Fibroblast of villous mesenchyme (primary cell): ENCODE measurements around the gene RGS19. TPM values are rescaled to one million over a fixed set of nuclear protein-coding genes. Genes with fewer than 3 reads are reported as not detected.

ENCODE experiments used
- DNase-seq: peaks from one replicate; pipeline ENCODE4 v3.0.0-alpha.2; 2010; ENCODE audit warnings: low read depth
- H3K4me3 ChIP-seq: 2 replicates; pipeline ENCODE4 v1.5.1; 2011; ENCODE audit warnings: low read depth, mild to moderate bottlenecking, low read length
- total RNA-seq: library from RNA; depleted of rRNA; stranded (reverse); fragments of >200 nt; gene quantifications from 2 replicates; pipeline ENCODE4 v1.2.3, GENCODE V29; 2012
- TF ChIP-seq, protein P1 (sequence below): IDR thresholded peaks from 2 replicates; pipeline ENCODE4 v1.5.1; 2012; ENCODE audit warnings: low read depth, mild to moderate bottlenecking, low read length; ENCODE audit not compliant: insufficient read depth

The RGS19 gene
- total RNA-seq, 1 donor: 13.0 TPM

DNA sequence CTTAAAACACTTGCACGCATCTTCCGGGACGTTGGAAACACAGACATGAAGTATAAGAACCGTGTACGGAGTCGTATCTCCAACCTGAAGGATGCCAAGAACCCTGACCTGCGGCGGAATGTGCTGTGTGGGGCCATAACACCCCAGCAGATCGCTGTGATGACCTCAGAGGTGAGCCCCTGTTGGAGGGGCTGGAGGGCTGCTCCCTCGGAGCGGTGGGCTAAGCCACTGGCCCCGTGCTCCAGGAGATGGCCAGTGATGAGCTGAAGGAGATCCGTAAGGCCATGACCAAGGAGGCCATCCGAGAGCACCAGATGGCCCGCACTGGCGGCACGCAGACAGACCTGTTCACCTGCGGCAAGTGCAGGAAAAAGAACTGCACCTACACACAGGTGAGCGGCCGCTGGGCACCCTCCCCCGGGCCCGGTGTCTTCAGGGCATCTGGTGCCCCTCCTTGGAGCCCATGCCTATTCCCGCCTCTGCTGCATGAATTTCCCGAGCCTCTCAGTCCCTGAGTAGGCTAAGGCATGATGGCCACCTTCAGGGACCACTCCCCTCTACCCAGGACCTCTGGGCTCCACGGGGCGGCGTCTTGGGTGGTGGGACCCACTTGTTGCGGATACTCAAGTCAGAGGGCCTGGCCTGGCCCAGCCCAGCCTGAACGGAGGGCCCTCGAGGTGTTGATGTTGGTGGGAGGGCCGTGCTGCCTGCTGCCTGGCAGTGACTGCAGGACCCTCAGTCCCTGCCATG is 8.9 kb downstream of the RGS19 start:
- H3K4me3 ChIP-seq: no peak overlapping the region
- TF ChIP-seq, protein P1, sequence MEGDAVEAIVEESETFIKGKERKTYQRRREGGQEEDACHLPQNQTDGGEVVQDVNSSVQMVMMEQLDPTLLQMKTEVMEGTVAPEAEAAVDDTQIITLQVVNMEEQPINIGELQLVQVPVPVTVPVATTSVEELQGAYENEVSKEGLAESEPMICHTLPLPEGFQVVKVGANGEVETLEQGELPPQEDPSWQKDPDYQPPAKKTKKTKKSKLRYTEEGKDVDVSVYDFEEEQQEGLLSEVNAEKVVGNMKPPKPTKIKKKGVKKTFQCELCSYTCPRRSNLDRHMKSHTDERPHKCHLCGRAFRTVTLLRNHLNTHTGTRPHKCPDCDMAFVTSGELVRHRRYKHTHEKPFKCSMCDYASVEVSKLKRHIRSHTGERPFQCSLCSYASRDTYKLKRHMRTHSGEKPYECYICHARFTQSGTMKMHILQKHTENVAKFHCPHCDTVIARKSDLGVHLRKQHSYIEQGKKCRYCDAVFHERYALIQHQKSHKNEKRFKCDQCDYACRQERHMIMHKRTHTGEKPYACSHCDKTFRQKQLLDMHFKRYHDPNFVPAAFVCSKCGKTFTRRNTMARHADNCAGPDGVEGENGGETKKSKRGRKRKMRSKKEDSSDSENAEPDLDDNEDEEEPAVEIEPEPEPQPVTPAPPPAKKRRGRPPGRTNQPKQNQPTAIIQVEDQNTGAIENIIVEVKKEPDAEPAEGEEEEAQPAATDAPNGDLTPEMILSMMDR: no peak
- no peak for DNase-seq

DNA sequence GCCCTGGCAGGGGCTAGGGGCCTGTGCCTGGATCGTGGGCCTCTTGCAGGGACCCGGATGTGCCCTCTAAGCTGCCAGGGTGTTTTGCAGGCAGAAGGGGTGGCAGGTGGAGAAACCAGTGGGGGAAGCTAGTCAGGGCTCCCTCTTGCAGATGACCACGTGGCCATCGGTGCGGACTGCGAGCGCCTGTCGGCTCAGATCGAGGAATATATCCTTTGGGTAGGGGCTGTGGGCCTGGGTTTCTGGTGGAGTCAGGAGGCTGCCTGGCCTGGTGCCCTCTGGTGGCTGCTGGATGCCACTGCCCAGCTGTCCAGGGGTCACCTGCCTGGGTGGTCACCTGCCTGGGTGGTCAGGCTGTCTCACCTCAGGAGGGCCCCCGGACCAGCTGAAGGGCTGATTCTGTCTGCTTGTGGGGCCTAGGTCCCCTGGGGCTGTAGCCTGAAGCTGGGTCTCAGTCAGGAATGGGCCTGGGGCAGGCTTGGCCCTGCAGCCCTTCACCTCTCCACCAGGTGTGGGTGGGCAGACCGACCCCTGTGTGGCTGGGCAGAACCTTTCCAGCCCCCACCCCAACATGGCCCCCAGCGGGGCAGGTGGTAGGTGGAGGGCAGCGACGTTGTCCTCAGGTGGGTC is 9.6 kb downstream of the RGS19 start:
- TF ChIP-seq, protein P1: peak; percentile 72
- DNase-seq: no peak

DNA sequence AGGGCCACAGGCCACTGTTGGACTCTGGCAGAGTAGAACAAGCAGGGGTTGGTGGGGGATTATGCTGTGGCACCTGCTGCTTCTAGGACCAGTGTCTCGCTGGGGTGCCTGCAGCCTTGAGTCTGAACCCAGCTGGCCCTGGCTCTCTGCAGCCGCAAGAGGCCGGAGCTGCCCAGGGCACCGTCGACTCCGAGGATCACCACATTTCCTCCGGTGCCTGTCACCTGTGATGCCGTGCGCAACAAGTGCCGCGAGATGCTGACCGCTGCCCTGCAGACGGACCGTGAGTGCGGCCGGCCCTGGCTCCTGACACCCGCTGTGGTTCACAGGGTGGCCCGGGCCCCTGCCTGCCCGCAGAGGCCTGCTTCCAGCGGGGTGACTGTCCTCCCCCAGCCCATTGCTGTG is 10.1 kb downstream of the RGS19 start:
- no peak for DNase-seq
- no peak overlapping the region for H3K4me3 ChIP-seq
- TF ChIP-seq, protein P1: no peak

More for the DNA sequence above, 9.6 kb downstream of the RGS19 start:
- no peak overlapping the region for H3K4me3 ChIP-seq

DNA sequence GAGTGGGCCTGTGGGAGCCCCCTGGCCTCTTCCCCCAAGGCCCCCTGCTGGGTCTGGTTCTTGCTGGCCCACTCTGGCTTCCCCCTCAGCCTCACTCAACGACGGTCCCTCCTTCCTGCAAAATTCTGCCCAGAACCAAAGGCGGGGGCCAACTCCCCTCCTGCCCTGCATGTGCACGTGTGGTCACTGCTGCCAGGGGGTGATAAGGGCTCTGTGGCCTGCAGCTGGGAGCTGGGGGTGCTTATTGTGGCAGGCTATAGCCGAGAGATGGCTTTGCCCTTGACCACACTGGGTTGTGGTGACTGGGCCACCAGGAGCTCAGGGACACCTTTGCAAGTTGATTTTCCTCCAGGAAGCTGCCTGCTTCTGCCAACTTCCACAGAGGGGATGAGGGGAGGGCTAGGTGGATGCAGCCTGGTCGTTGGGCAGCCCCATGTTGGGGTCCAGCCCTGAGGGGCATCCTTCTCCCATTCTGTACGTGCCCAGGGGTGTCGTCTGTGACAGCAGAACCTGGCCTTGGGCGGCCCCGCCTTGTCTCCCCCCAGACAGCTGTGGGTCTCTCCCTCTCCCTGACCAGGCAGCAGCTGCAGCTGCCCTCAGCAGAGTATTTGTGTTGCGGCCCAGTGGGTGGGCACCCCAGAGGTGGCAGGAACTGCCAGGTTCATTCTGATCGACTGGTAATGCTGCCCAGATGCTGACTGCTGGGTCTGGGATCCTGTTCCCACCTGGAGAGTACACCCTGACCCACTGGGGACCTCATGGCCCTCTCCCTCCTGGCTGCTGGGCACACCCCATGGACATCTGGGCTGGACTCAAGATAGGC is 10.7 kb downstream of the RGS19 start:
- TF ChIP-seq, protein P1: no peak
- H3K4me3 ChIP-seq: no peak overlapping the region
- no peak for DNase-seq

DNA sequence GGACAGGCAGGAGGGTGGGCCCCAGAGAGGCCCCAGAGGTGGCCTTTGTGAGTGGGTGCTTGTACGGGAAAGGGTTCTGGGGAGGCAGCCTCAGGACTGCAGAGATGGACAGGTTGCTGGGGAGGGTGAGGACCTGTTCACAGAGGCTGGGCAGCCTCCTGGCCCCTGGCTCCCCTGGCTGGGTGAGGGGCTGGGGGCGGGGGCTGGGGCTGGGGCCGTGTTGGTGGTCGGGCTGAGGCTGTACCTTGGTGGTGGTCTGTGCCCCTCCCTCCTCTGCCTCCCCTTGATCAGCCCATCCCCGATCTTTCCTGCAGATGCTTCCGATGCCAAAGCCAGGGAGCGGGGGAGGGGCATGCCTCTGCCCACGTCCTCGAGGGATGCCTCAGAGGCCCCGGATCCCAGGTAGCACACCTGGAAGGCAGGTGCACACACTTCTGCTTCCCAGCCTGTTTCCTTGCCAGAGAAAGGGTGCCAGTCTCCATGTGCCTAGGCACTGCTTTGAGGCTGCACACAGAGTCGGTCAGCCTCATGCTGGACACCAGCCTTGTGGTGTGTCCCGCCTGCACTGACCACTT is 11.5 kb downstream of the RGS19 start:
- TF ChIP-seq, protein P1: no peak
- DNase-seq: no peak
- H3K4me3 ChIP-seq: no peak overlapping the region

DNA sequence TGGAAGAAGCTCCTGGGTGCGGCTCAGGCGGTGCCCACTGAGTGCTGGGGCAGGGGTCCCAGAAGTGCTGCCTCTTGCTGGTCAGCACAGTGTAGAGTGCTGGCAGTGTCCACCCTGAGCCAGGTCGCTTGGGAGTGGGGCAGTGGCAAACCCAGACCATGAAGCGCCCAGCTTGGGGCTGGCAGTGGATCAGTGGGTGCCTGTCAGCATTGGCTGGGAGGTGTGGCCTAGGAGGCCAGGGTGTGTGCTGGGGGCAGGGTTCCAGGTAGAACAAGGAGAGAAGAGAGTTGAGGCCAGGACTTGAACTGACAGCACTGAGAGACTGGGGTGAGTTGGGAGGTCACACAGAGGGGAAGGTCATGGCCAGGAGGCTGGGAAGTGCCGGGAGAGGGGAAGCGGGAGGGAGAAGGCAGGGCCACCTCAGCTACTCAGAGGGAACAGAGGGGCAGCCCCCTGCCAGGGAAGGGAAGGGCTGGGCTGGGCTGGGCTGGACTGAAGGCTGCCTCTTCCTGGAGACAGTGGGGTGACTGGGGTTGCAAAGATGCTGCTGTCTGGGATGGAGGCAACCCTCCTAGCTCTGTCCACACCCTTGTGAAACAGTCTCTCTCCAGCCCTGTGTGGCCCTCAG is 12.2 kb downstream of the RGS19 start:
- DNase-seq: no peak
- TF ChIP-seq, protein P1: no peak
- H3K4me3 ChIP-seq: no peak overlapping the region
